DMS153 treated with DMSO at 0.1 percent for 48 hours (cell line): ENCODE data around the gene TBPL2.
"Not testable (repeated sequence)": the region's sequence is repeated elsewhere in the genome, so short reads cannot be mapped to it uniquely, and the experiment has no call there.

Experiments used
- DNase-seq: peaks from one replicate; lab custom pipeline; 2025; ENCODE audit not compliant: unreplicated experiment; lab: John Stamatoyannopoulos, UW

Gene TBPL2

GRCh38 chr14:55446127-55446736 is 5.8 kb upstream of the TBPL2 start:
- peak; percentile 59 for DNase-seq

DNA sequence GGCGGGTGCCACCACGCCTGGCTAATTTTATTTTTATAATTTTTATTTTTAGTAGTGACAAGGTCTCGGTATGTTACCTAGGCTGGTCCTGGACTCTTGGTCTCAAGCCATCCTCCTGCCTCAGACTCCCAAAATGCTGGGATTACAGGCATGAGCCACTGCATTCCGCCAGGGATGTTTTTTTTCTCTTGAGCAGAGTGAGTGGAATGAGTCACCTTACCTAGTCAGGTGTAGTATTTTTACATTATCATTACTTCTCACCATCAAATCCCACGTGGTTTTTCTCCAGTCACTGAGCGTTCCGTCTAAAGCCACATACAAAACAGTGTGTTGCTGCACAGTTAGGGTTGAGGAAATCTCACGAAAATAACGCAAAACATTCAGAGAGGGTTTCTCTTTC is 870 bp upstream of the TBPL2 start:
- no peak for DNase-seq

GRCh38 chr14:55438066-55438683 is 2.2 kb downstream of the TBPL2 start:
- peak; percentile 52 for DNase-seq

- DNase-seq, result no peak
These were observed 3.5 kb downstream of the TBPL2 start for GRCh38 chr14:55436931-55437330.

DNA sequence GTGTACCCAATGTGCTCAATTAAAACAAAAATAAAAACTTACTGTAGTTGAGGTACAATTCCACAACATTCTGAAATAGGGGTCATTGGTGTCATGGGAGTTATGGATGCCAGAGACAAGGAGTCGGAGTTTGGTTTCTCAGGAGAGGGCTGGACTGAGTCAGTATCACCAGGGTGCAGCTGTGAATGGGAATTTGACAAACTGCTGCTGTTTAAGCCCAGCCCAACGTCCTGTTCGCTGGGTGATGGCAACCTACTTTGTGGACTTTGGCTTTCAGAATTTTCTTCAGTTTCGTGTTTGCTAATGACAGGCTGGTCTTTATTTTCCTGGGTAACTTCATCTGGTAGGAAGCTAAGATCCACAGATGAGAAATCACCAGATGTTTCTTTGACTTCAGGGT is 3.9 kb downstream of the TBPL2 start:
- no peak for DNase-seq

GRCh38 chr14:55434805-55435174 is 5.6 kb downstream of the TBPL2 start:
- no peak for DNase-seq

- no peak for DNase-seq
These were observed 6.3 kb downstream of the TBPL2 start for GRCh38 chr14:55433880-55434804.

GRCh38 chr14:55432628-55433027 is 7.8 kb downstream of the TBPL2 start:
- no peak for DNase-seq

DNA sequence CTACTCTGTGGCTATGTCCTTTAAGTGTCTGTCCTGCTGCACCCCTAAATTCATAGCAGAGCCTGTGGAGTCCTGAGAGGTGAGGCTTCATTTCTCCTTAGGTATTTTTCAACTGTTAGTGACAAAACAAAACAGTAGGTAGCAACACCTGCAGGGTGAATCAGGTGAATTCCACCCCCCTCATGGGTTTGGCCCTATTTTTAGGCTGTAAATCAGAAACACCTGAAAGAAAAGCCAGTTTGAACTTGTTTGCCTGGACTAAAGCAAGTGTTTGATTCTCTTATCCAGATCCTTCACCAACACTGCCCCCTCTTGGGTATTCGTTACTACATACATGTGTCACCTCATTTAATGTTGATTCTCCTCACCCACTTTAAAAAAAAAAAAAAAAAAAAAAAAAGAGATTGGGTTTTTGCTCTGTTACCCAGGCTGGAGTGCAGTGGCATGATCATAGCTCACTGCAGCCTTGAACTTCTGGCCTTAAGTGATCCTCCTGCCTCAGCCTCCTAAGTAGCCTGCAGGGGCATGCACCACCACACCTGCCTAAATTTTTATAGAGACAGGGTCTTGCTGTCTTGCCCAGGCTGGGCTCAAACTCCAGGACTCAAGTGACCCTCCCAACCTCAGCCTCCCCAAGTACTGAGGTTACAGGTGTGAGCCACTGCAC is 10.3 kb downstream of the TBPL2 start:
- DNase-seq, result peak; percentile 69

DNA sequence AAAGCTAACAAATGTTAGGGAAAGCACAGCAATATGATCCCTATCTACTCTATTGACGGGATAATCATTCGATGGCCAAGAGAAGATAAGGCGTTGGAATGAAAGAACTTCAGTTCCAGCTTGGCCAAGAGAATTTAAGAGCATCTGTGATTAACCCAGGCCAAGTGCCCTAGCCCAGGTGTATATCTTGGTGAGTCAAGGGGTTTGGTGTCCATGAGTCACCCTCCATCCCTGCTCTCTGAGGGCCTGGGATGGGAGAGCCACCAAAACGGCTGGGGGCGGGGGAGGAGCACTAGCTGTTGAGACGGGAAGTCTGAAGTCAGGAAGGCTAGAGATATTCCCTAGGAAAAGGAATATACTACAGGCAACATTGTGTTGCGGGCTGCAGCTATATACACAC is 13.0 kb downstream of the TBPL2 start:
- no peak for DNase-seq

DNA sequence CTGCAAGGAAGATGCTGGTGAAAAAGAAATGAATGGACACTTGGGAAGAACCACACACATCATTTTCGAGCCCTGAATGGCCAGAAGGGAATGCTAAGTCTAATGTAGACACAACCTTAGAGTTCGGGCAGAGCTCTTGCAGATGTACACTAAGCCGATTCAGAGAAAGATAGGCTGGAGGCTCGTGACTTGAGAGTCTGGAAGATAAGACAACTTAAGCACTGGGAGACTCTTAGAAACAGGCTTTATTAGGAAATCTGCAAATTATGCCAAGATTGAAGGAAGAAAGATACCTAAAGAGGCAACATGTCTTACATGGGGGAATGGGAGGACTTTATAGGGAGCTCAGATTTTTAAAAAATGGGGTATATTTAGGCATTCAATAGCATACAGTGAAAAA is 13.5 kb downstream of the TBPL2 start:
- no peak for DNase-seq

GRCh38 chr14:55425091-55425490 is 15.3 kb downstream of the TBPL2 start:
- no peak for DNase-seq

DNA sequence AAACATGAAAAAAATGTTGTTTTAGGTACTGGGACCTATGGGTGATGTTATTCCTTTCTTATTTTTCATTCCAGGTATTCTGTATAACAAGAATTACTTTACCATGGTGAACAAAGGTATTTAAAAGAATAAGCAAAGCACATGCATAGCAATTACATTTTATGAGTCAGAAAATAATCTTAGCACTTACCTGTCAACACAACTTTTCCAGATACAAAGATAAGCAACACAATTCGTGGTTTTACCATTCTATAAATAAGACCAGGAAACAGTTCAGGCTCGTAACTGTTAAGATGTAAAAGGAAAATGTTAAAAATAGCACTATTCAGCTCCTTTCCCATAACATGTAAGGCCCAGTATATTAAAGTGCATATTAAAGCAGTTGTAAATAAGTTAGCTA is 16.4 kb downstream of the TBPL2 start:
- no peak for DNase-seq

DNA sequence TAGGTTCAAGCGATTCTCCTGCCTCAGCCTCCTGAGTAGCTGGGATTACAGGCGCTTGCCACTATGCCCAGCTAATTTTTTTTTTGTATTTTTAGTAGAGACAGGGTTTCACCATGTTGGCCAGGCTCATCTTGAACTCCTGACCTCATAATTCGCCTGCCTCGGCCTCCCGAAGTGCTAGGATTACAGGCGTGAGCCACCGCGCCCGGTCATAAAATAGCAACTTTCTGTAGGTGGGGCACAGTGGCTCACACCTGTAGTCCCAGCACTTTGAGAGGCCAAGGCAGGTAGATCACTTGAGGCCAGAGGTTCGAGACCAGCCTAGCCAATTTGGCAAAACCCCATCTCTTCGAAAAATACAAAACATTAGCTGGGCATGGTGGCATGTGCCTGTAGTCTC is 18.1 kb downstream of the TBPL2 start:
- not testable (repeated sequence) for DNase-seq

DNA sequence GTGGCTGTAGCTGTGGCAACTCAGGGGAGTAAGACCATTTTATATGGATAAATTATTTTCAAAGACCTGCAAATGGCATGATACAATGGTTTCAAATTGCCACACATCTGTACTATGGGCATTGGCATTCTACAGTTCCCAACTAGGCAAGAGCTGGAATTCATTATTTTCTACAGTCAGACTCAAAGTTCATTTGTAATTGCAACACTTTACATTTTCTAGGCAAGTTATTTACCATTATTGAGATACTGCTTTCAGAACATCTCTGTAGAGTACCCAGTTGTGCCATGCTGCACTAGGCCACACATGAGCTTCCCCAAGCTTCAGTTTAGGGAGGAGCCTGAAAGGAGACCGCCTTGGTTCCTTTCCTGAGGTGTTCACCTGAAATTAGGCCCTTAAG is 20.8 kb downstream of the TBPL2 start:
- DNase-seq, result no peak

DNA sequence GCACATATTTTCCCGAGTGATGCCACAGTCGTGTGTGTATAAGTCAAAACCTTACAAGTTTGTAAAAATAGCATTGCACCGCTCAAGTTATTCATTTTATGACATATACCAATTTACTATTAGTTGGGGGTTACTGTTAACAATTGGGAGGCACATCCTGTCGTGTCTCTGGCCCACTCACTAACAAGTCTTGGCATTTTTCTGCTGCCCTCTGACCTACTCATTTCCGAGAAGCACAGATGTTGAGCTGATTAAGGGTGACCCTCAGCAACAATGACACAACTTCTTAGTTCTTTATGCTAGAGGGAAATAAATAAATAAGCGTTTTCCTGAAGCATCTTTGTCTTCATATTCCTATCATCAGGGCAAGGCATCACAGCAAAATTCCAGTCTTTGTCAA is 22.0 kb downstream of the TBPL2 start:
- DNase-seq, result no peak

DNA sequence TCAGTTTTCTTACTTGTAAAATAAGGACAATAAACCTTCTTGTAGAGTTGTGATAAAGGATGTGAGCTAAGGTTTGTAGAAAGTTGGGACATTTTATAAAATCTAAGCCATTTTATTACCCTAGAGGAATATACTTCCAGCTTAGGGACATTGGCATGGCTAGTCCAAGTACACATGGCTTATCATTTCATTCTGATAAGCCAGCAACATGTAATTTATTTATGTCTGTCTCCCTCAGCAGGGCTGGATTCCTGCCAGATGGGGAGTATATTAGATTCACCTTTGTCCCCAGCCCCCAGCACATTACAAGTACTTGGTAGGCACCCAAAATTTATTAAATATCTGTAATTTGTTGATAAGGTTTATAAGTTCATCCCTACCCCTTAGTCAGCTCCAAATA is 22.5 kb downstream of the TBPL2 start:
- no peak for DNase-seq

DNA sequence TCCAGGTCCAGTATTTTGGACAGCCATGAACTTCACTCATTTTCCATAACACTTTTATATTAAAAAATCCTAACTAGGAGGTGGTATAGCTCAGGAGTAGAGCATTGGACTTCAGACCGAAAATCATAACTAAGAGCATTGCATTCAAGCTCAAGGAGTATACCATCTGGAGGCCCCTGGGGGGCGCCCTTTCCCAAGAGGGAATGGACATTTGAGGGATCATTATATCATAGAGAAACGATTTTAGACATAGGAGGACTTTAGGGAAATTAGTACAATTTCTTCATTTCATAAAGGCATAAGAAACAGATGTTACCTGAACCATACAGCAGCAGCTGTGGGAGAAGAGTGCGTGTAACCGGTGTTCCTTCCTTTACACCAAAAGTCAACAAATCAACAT is 23.6 kb downstream of the TBPL2 start:
- no peak for DNase-seq

DNA sequence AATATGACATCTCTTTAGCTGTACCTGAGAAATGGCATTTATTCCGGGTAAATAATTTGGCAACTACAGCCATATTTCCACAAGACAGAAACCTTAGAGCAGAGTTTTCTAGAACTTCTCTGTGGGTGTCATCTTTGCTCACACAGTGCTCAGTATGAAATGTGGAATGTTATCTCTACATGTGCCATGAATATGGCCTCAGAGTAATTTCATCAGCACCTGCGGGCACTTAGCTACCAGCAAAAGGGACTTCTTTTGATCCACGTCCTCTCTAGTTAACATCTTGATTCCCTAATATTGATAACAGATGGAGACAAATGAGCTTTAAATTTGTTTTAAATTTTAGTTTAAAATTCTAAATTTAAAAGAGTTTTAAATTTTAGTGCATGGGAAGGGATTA is 25.9 kb downstream of the TBPL2 start:
- DNase-seq, result no peak

GRCh38 chr14:55412676-55413075 is 27.7 kb downstream of the TBPL2 start:
- DNase-seq, result no peak
